ENCODE measurements around the gene DLGAP4. TPM values are rescaled to one million over a fixed set of nuclear protein-coding genes. Genes with fewer than 3 reads are reported as not detected.

DLGAP4 gene
- polyA plus RNA-seq, 1 of the 3 experiments (the other 2 are of a cell fraction), result 31.2 TPM

DNA sequence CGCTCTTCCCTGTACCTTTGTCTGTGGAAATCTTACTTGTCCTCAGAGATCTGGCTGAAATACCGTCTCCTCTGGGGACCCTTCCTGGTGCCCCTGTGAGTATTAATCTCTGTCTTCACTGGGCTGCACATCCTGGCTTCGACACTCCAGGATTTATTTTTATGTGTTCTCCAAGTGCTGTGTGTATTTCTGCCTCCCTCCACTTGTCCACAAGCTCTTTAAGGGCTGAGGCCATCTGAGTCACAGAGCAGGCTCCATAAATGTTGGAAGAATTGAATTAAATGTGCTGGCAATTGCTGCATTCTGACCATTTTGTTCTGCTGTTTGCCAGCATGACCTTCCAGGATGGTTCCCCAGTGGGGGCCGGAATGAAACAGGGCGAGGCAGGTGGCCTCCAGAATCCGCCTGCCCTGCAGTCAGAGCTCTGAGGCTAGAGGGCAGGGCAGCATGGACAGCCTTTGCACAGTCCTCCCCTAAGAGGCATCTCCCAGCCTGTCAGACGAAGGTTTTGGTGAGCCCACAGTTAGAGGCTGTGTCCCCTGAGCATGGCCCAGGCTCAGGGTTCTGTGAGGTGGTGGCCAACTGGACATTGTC is 105.8 kb downstream of the DLGAP4 start:
- TF ChIP-seq, protein P1, sequence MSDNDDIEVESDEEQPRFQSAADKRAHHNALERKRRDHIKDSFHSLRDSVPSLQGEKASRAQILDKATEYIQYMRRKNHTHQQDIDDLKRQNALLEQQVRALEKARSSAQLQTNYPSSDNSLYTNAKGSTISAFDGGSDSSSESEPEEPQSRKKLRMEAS (IDR thresholded peaks at IDR 0.05; ENCODE audit: low read depth), result no peak
- TF ChIP-seq RFX5 (IDR thresholded peaks at IDR 0.05; ENCODE audit: low read length), result no peak
- no peak for TF ChIP-seq FOXM1 (IDR thresholded peaks at IDR 0.05; ENCODE audit: low read depth)
- no peak for TF ChIP-seq MEF2A (IDR thresholded peaks at IDR 0.05; ENCODE audit: borderline replicate concordance, low read depth)
- no peak for TF ChIP-seq TCF12 (IDR thresholded peaks at IDR 0.05)
- TF ChIP-seq NFIC (IDR thresholded peaks at IDR 0.05; ENCODE audit: borderline replicate concordance), result no peak
- no peak for TF ChIP-seq JUND (IDR thresholded peaks at IDR 0.05)
- TF ChIP-seq RCOR1 (IDR thresholded peaks at IDR 0.05; ENCODE audit: low read length), result no peak
- TF ChIP-seq RXRA (IDR thresholded peaks at IDR 0.05; ENCODE audit: borderline replicate concordance, low read depth), result no peak
- TF ChIP-seq, protein P2, sequence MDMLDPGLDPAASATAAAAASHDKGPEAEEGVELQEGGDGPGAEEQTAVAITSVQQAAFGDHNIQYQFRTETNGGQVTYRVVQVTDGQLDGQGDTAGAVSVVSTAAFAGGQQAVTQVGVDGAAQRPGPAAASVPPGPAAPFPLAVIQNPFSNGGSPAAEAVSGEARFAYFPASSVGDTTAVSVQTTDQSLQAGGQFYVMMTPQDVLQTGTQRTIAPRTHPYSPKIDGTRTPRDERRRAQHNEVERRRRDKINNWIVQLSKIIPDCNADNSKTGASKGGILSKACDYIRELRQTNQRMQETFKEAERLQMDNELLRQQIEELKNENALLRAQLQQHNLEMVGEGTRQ (IDR thresholded peaks at IDR 0.05; ENCODE audit: borderline replicate concordance, low read depth, low read length), result no peak
- TF ChIP-seq YY1 (IDR thresholded peaks at IDR 0.05; ENCODE audit: low read depth), result no peak
- 34% methylated on average over 3 of the region's 7 CpGs for WGBS (ENCODE audit: low lambda C conversion rate)
- Histone ChIP-seq H3K79me2 (ENCODE audit: insufficient read depth) (no peaks in the 10 kb centered on the region), H3K27ac (ENCODE audit: low read depth in 2 of 2, low read length in 1 of 2) (no peak overlapping the region), H2AFZ (ENCODE audit: low read depth) (no peak overlapping the region), H3K27me3 (ENCODE audit: insufficient read depth) (no peaks in the 10 kb centered on the region; the same call in 1 of the 2 replicates), H3K4me3 (ENCODE audit: low read depth in 2 of 2, low read length in 1 of 2) (no peak overlapping the region), H3K4me1 (ENCODE audit: control insufficient read depth in 1 of 2, insufficient read depth in 2 of 2, low read depth in 1 of 2, low read length in 1 of 2) (peaks cover 0 to 5% of the 10 kb centered on the region in 2 experiments; a peak in 1 of 4 replicates), H3F3A (replicated peaks; ENCODE audit: insufficient read depth) (no peaks in the 10 kb centered on the region), H3K9me2 (no peaks in the 10 kb centered on the region), H3K36me3 (replicated peaks in 1 of 2; ENCODE audit: control insufficient read depth in 1 of 2, insufficient read depth in 2 of 2, low read length in 1 of 2) (no peaks in the 10 kb centered on the region), H3K9me3 (no peaks in the 10 kb centered on the region), H3K4me2 (no peak overlapping the region), H4K20me1 (ENCODE audit: insufficient read depth) (no peaks in the 10 kb centered on the region), H3K9ac (no peak overlapping the region)
- ChIA-PET CTCF (interaction anchor here (0.9 to 1.6 kb wide), 5 partner anchors 14 to 212 kb away, joined by 3 to 5 read pairs (median 4); no protein-coding TSS in a partner anchor), POLR2A (no interaction called here)
- DNase-seq, result no peak

DNA sequence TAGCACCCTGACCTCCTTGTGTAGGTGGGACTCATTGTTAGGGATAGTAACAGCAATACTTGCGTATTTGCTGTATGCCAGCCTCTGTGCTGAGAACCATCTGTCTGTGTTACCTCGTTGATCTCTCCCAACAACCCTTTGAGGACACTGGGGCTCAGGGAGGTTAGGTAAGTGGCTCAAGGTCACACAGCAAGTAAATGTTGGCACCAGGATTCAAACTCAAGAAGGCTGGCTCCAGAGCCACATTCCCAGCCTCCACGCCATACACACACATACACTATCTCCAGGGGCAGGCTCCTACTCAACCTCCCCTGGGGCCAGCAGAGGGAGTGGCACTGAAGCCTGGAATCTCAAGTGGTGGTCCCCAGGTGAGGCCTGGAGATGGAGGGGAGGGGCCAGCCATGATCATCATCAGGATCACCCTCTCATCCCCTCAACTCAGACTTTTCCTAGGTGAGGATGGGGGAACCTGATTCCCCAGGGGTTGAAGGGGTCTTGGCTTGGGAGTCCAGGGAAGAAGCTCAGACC is 109.4 kb downstream of the DLGAP4 start:
- Histone ChIP-seq H3K4me2 (no peak overlapping the region), H3K4me1 (ENCODE audit: control insufficient read depth in 1 of 2, insufficient read depth in 2 of 2, low read depth in 1 of 2, low read length in 1 of 2) (no peaks in the 10 kb centered on the region), H3K27me3 (ENCODE audit: insufficient read depth) (no peaks in the 10 kb centered on the region; the same call in 1 of the 2 replicates), H3K9ac (no peak overlapping the region), H3K9me3 (no peaks in the 10 kb centered on the region), H3K36me3 (replicated peaks in 1 of 2; ENCODE audit: control insufficient read depth in 1 of 2, insufficient read depth in 2 of 2, low read length in 1 of 2) (no peaks in the 10 kb centered on the region), H4K20me1 (ENCODE audit: insufficient read depth) (no peaks in the 10 kb centered on the region), H3K4me3 (ENCODE audit: low read depth in 2 of 2, low read length in 1 of 2) (no peak overlapping the region), H3F3A (replicated peaks; ENCODE audit: insufficient read depth) (no peaks in the 10 kb centered on the region), H3K9me2 (no peaks in the 10 kb centered on the region), H3K27ac (ENCODE audit: low read depth in 2 of 2, low read length in 1 of 2) (no peak overlapping the region), H2AFZ (ENCODE audit: low read depth) (no peak overlapping the region), H3K79me2 (ENCODE audit: insufficient read depth) (no peaks in the 10 kb centered on the region)
- POLR2A ChIA-PET, result no interaction called here
- 45% methylated on average over 3 of the region's 3 CpGs for WGBS (ENCODE audit: low lambda C conversion rate)
- TF ChIP-seq RXRA (IDR thresholded peaks at IDR 0.05; ENCODE audit: borderline replicate concordance, low read depth) (no peak), MXI1 (IDR thresholded peaks at IDR 0.05; ENCODE audit: low read depth, low read length) (no peak), POLR2AphosphoS5 (IDR thresholded peaks at IDR 0.05; ENCODE audit: low read depth, low read length) (no peak), YY1 (IDR thresholded peaks at IDR 0.05; ENCODE audit: low read depth) (no peak)
- TF ChIP-seq, protein P2 (IDR thresholded peaks at IDR 0.05; ENCODE audit: borderline replicate concordance, low read depth, low read length), result no peak
- DNase-seq, result no peak
- CTCF ChIA-PET, result no interaction called here

Data from SK-N-SH (cell line).